Sciatic nerve (tissue), 2 donors: ENCODE measurements around the gene ZNF281. TPM values are rescaled to one million over a fixed set of nuclear protein-coding genes. Genes with fewer than 3 reads are reported as not detected.
A peak's percentile ranks its signal among the peaks of the same experiment; 100 is the strongest.
"Not testable (repeated sequence)": the region's sequence is repeated elsewhere in the genome, so short reads cannot be mapped to it uniquely, and the experiment has no call there.

ENCODE experiments used
- ATAC-seq: fragments of 200-7000 bp; cut with Tn5 transposase; one replicate; pipeline ENCODE4 v1.9.1; 2020; ENCODE audit warnings: mild to moderate bottlenecking, moderate library complexity
- DNase-seq: peaks from one replicate; pipeline ENCODE4 v3.0.0-alpha.2; 2020; ENCODE audit warnings: low spot score
- intact Hi-C: fragments of 100-400 bp; cut with DNase I; formaldehyde crosslinking; loops from one replicate; pipeline ENCODE4 v1.14.2; 2022
- total RNA-seq: library from RNA; stranded (reverse); fragmentation: NEBNext Ultra II Directional; extraction: Animal tissue kit (Norgen Biotek cat#: 25700); gene quantifications from one replicate; pipeline ENCODE4 v1.2.1, GENCODE V29; 2021
- donor health status: DM: no; HTN: no; CAD: no.
- donor health status: DM: no; HTN: no; CAD: no.

The ZNF281 gene
- total RNA-seq, 1 donor from 2014 or later, result 16.1 TPM

DNA sequence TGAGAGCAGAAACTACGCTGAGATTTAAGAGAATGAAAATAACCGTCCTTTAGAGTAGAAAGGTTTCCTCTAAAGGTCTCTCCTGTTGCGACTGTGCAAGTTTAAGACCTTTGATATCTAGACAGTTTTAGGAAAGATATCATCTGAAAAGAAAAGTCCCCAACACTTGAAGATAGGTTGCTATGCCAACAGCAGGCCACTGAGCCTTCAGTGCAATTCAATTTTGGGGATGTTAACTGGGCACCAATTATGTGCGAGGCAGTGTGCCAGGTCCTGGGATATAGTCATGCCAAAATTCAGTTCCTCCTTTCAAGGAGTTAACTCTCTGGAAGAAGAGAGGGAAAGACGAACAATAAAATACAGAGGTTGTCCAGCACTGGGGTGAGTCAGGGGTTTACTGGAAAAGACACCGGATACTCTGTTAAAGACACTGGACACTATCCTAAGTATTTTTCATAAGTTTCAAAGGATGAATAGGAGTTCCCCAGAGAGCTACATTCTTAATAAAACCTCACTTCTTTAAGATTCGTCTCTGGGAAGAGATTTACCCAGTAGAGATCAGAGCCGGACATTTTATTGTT lies 25.5 kb upstream of the ZNF281 start:
- DNase-seq (no peak), ATAC-seq (no peak)
- intact Hi-C loops, result no loop called here

DNA sequence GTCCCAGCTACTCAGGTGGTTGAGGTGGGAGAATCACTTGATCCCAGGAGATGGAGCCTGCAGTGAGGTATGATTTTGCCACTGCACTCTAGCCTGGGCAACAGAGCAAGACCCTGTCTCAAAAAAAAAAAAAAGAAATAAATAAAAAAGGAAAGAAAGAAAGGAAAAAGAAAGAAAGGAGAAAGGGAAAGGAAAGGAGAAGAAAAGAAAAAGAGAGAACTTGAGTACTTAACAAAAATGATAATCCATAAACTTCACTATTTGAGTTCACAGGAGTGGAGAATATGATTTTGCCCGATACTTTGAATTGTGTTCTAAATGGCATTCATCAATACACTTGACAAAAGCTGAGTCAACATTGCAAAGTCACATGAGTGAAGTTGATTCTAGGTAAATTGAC lies 23.8 kb upstream of the ZNF281 start:
- intact Hi-C loops, result no loop called here
- ATAC-seq, result no peak
- no peak for DNase-seq

DNA sequence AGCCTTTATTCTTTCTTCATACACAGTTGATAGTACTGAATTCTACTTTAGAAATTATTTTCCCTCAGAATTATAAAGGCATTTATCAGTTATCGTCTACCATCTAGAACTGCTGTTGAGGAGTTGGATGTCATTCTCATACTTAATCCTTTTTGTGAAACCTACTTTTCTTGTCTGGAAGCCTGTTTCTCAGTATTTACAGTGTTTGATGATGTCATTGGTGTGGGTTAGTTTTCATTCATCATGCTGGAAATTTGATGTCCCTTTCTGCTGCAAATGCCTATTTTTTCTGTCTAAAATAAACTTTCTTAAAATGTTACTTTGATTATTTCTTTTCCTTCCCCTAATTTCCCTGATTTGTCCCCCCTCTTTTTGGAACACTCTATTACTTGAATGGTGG lies 22.8 kb upstream of the ZNF281 start:
- intact Hi-C loops, result no loop called here
- ATAC-seq (no peak), DNase-seq (no peak)

DNA sequence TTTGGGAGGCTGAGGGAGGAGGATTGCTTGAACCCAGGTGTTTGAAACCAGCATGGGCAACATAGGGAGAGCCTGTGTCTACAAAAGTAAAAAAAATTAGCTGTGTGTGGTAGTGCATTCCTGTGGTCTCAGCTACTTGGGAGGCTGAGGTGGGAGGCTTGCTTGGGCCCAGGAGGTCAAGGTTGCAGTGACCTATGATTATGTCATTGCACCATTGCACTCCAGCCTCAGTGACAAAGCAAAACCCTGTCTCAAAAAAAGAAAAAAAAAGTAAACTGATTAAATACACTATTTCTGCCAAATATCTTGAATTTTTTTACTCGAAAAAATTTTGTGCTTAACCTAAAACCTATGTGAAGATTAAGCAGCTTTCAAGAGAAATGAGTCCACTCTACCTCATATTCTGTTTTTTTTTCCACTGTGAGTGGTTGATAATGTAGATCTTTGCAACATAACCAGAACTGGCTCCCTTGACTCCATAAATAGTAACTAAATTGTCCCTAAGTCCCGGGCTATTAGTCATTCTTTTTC lies 19.4 kb upstream of the ZNF281 start:
- intact Hi-C loops, result no loop called here
- peak; percentile 59 for ATAC-seq
- no peak for DNase-seq

DNA sequence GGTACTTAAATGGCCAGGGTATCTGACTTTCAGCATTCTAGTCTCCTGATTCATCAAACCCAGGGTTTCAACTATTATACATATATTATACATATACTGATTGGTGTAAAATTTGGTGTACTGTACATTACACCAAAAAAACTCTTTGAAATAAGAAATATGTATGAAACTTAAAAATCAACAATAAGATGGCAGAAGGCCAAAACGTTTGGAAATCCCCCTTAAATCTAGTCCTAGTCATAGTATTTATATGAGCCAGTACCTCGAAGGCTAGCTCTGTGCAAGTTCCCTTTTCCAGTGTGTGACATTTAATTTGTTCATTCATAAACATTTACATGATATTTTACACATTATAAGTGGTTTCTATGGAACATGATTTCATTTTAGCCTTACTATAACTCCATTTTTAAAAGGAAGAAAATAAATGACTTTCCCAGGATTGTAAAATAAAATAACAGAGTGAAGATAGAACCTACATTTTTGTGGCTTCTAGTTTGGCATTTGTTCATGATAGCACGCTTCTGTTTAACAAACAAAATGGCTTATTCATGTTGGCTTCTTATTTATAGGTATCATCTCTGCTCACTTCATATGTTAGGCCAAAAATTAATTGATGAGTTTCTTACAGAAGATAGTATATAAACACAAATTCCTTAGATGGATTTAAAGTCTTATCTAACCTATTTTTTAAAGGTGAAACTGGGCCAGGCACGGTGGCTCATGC lies 18.8 kb upstream of the ZNF281 start:
- intact Hi-C loops, result no loop called here
- no peak for DNase-seq
- ATAC-seq, result no peak

DNA sequence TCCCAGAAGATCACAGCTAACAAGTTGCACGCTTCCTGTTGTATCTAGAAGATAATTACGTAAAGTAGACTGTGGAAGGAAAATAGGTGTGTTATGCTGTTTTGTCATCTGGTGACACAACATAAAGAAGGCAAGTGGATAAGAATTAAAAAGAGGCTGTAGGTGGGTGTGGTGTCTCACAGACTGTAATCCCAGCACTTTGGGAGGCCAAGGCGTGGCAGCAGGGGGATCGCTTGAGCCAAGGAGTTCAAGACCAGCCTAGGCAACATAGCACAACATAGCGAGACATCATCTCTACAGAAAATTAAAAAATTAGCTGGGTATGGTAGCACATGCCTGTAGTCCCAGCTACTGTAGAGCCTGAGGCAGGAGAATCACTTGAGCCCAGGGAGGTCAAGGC lies 17.9 kb upstream of the ZNF281 start:
- DNase-seq (no peak), ATAC-seq (no peak)
- intact Hi-C loops, result no loop called here

DNA sequence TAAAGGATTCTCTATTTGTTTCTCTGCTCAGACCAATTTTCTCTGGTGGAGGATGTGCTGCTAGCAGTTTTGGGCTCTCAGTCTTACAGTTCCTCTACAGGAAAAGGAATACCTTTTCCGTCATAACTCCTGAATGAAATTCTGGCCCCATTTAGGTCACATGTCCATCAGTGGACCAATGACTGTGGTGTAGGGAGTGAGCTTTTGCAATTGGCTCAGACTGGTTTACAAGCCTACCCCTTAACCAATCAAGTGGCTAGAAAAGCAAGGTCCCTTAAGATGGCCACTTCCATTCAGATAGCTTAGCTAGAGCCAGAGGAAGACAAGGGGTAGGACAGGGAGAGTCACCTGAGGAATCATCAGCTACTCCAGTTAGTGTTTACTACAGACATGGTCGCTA lies 16.4 kb upstream of the ZNF281 start:
- no peak for ATAC-seq
- no peak for DNase-seq
- intact Hi-C loops, result no loop called here

DNA sequence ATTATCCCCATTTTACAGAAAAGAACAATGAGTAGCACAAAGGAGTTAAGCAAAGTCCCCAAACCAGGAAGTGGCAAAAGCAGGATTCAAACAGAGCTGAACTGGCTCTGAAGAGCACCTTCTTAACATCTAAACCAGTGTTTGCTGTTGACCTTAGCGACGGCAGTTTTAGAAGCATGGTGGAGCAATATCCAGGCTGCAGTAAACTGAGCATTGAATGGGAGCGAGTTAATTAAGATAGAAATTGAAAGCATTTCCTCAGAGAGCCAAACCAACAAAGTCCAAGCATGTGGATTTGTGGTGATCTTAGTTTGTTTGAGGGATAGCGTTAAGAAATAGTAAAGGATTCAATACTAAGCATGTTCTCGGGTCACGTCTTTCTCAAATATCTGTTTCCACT lies 13.4 kb upstream of the ZNF281 start:
- no peak for DNase-seq
- ATAC-seq, result no peak
- intact Hi-C loops, result no loop called here

DNA sequence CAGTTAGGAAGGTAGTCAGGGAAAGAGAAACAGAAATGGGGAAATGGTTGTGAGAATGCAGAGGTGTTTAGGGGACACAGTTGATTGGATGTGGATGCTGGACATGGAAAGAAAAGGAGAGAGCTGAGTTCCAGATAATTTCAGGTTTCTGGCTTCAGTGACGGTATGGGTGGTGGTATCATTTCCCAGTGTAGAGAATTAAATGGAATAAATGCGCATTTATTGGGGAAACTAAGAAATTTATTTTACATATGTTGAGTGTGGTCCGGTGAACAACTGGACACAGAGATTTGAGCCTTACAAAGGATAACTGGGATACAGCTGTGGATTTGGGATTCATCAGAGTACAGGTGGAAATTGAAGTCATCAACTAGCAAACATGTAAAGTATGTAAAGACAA lies 12.4 kb upstream of the ZNF281 start:
- DNase-seq (no peak), ATAC-seq (no peak)
- intact Hi-C loops, result no loop called here

DNA sequence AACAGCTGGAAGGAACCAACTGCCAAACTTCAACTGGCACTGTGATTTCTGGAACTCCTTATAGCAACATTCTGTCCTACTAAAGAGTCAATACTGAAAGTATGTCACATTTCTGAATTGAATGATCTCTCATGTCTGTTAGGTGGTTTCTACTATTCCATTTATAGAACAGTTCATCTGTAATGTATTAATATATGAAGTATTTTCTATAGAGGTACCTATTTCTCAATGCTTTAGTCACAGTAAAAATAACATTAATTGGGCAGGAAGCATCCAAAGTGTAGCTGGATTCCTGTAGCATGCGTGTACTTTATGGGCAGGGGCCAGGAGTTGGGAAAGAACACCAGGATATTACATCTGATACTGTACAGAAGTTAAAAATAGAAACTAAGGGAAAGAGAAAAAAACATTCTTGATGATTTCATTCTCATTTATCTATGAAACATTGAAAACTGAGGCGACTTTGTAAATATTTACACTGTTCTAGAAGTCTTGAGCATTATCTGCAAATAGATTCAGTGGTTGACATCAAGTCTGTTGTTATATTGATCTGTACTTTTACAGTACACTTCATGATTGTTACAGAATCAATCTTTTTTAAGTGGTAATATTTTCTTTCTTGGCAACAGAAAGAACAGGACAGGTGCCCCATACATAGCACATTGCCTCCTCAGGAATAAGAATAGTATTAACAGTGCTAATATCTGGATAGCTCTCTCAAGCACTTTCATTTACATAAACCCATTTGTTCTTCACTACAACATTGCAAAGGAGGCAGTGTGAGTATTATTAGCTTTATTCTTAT lies 6.2 kb upstream of the ZNF281 start:
- intact Hi-C loops, result no loop called here
- ATAC-seq, result peak; percentile 92
- DNase-seq, result peak; percentile 75

DNA sequence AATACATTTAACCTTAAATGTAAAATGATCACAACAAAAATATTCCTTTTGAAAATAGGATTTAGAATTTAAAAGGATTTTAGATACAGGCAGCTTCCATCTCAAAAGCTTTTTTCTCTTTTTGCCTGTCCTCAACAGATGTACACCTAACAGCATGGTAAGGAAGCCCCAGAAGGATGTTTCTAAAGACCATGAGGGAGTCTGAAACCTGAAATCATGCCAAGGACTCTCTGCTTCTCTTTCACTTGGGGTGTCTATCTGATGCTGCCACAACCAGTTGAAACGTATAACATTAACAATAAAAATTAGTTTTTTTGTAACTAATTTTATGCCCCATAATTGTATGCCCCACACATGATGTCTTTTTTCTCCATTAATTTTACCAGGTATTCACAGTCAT lies 5.4 kb upstream of the ZNF281 start:
- intact Hi-C loops, result no loop called here
- DNase-seq (no peak), ATAC-seq (no peak)

DNA sequence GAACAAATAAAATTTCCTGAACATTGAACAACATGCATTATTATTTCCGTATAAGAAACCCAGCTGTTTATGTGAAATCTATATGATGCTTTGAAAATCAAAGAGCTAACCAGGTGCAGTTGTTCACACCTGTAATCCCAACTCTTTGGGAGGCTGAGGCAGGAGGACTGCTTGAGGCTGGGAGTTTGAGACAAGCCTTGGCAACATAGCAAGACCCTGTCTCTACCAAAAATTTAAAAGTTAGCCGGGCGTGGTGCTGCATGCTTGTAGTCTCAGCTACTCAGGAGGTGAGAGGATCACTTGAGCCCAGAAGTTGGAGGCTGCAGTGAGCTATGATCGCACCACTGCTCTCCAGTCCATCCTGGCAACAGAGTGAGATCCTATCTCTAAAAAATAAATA lies 4.8 kb upstream of the ZNF281 start:
- intact Hi-C loops, result no loop called here
- DNase-seq, result no peak
- ATAC-seq, result no peak

DNA sequence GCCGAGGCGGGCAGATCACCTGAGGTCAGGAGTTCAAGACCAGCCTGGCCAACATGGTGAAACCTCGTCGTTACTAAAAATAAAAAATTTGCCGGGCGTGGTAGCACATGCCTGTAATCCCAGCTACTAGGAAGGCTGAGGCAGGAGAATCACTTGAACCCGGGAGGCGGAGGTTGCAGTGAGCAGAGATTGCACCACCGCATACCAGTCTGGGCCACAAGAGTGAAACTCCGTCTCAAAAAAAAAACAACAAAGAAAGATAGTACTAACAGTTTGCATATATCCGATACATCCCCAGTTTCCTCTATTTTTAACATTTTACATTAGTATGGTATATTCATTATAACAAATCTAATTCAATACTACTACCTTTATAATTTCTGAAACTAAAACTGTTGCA lies 3.9 kb upstream of the ZNF281 start:
- intact Hi-C loops, ATAC-seq: not testable (repeated sequence)

DNA sequence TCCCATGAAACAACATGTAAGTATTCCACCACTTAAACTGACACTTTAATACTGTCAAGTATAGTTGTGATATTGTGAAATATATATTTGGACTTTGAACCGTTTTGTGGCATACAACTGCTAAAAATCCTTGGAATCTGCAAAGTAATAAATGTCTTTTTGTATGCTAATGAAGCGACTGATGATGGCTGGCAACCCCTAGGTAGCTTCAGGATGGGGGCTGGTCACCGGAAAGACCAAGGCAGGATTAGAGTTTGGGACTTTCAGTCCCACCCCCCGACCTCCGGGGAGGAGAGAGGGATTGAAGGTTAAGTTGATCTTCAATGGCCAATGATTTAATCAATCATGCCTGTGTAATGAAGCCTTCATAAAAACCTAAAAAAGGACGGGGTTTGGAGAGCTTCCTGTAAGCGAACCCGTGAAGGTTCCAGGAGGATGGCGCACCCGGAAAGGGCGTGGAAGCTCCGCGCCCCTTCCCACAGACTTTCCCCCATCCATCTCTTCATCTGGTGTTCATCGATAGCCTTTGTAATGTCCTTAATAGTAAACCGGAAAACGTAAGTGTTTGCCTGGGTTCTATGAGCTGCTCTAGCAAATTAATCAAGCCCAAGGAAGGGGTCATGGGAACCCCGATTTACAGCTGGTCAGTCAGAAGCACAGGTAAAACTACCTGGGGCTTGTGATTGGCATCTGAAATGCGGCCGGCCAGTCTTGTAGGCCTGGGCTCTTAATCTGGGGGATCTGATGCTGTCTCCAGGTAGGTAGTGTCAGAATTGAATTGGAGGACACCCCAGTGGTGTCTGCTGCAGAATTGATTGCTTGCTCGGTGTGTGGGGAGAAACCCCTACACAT lies 1.8 kb upstream of the ZNF281 start:
- DNase-seq (no peak), ATAC-seq (no peak)
- intact Hi-C loops, result no loop called here

More for the DNA sequence above, 3.9 kb upstream of the ZNF281 start:
- DNase-seq, result not testable (repeated sequence)

DNA sequence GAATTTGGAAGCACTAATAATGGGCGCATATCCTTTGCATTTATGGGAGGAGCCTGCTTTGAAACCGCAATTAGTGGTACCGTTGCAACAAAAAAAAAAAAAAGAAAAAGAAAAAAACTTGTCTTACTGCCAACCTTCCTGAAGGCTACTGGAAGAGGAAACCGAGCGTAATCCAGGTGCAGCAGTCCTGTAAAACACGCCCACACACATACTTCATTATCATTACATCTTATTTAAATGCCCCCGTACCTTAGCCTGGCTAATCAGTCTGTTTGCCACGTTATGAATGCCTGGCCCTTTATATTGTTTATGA lies 686 bp upstream of the ZNF281 start:
- DNase-seq (no peak), ATAC-seq (no peak)
- intact Hi-C loops, result no loop called here

DNA sequence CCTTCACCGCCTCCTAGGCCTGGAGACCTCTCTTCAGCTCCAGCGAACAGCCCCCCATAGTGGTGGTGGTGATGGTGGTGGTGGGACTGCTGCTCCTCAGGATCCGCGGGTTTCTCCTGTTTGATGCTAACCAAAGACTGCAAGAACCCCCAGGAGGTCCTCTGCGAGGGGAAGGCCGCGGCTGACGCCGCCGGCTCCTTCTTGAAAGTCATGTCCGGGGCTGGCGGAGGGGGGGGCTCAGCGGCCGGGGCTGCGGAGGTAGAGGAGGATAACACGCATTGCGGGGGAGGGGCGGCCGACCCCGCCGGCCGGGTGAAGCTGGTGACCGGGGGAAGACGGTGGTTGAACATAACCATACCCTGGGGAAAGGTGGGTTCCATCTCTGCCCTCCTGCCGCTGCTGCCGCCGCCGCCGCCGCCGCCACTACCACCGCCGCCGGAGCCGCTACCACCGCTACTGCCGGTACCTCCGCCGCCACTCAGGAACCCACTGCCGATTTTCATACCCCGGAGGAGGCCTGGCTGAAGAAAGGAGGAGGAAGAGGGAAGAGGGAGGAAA lies 554 bp downstream of the ZNF281 start:
- ATAC-seq (peak; percentile 35), DNase-seq (peak; percentile 64)
- intact Hi-C loops, result no loop called here

DNA sequence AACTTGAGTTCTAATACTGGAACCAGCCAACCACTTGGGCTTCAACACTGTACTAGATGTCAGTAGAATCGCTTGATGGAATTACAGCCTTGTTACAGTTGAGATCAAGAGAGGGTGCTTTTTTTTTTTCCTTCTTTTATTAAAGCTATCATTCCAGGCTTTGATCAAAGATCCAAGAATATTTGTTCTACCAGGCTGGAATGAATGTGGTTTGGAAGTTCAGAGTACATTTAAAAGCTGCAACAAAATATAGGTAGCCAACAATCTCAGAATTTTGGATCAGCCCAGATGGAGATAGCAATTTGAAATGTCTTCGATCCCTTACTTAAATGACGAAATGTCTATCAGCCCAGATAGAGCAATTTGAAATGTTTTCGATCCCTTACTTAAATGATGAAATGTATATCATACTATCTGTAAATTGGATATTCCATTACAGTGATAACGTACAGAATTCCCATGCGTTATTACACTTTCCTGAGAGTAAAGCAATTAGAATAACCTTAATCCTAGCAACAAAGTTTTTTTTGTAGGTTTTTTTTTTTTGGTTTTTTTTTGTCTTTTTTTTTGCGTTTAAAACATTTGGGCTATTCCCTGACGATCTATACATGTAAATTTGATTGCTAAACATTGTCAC lies 3.6 kb downstream of the ZNF281 start:
- no peak for ATAC-seq
- intact Hi-C loops, result no loop called here
- no peak for DNase-seq

DNA sequence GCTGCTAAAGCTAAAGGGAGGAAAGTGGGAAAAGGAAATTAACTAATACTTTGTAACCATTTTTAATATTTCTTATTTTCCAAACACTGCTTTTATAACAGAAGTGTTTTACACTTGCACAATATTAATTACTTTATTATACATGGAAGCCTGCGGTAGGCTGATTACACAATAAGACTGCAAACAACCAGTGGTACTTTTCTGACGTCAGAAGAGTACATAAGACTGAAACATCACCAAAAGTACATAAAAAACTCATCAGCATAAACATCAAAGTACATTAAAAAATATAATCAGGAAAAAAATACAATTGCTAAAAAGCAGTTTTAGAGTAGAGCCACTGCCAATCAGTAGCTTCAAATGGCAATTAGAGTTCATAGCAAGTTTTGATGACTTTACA lies 4.6 kb downstream of the ZNF281 start:
- intact Hi-C loops, result no loop called here

DNA sequence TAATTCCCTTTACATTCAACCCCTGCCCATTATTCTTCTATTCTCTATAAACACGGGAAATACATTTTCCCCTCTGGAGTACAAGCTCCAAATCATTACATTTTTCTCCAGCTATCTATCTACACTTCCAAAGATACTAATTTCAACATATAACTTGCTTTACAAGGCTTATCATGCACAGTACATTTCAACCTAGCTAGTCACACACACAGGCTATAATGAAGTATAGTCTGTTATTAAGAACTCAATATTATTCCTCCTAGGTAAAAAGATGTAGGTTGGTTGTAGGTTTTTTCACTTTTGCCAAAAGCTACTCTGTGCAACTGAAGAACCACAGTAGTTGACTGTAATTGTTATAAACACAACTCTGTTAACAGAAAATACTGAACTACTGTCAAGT lies 8.1 kb downstream of the ZNF281 start:
- intact Hi-C loops, result no loop called here
- no peak for ATAC-seq

More for the DNA sequence above, 4.6 kb downstream of the ZNF281 start:
- no peak for ATAC-seq
- no peak for DNase-seq

More for the DNA sequence above, 8.1 kb downstream of the ZNF281 start:
- no peak for DNase-seq
